BLaER1 treated with 17β-estradiol and CSF1 and Interleukin-3, amounts not matched to agents 10 nM and 100 nM (cell line): ENCODE results near the gene CDK3.

Experiments used
- H3K27ac ChIP-seq, 11 experiments: shearing (Covaris generic); formaldehyde crosslinking; 2 replicates each; pipeline ENCODE4 v1.8.1; 2022
- H3K27me3 ChIP-seq, 11 experiments: shearing (Covaris generic); formaldehyde crosslinking; 2 replicates each; pipeline ENCODE4 v1.8.1; 2022
- H3K36me3 ChIP-seq, 11 experiments: shearing (Covaris generic); formaldehyde crosslinking; 2 replicates each; pipeline ENCODE4 v1.8.1; 2022
- H3K4me1 ChIP-seq, 10 experiments: shearing (Covaris generic); formaldehyde crosslinking; 2 replicates each; pipeline ENCODE4 v1.8.1; 2022
- H3K4me2 ChIP-seq, 11 experiments: shearing (Covaris generic); formaldehyde crosslinking; 2 replicates each; pipeline ENCODE4 v1.8.1; 2022
- H3K4me3 ChIP-seq, 10 experiments: shearing (Covaris generic); formaldehyde crosslinking; 2 replicates each; pipeline ENCODE4 v1.8.1; 2022
- H3K9ac ChIP-seq, 11 experiments: shearing (Covaris generic); formaldehyde crosslinking; 2 replicates each; pipeline ENCODE4 v1.8.1; 2022
- H3K9me3 ChIP-seq, 11 experiments: shearing (Covaris generic); formaldehyde crosslinking; replicated peaks in 1 of 11; 2 replicates each; pipeline ENCODE4 v1.8.1; 2022
- H4K20me1 ChIP-seq, 11 experiments: shearing (Covaris generic); formaldehyde crosslinking; 2 replicates each; pipeline ENCODE4 v1.8.1; 2022
- Cebpa-rat ChIP-seq, 11 experiments: shearing (Covaris generic); IDR thresholded peaks; 2 replicates each; pipeline ENCODE4 v1.8.1; 2022

The CDK3 gene

DNA sequence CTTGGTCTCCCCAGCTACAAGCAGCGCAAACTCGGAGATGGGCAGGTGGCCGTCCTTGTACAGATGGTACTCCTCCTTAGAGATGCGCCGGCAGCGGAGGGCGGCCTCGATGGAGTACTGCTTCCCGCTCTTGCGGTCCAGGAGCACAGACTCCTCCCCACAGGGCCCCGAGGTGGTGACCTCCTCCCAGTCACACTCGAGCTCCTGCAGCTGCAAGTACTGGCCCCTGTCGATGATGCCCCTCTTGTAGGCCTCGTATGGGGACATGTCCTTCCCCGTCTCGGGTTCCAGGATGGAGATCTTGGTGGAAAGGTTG, 7.2 kb downstream of the CDK3 start:
- peaks cover 0 to 65% (median 40%) of the 10 kb centered on the region in 10 experiments; a peak in 17 of 20 replicates for H3K4me1 ChIP-seq
- H3K4me3 ChIP-seq: no peak overlapping the region
- H3K9ac ChIP-seq: no peak overlapping the region
- no peak overlapping the region for H3K4me2 ChIP-seq
- H3K9me3 ChIP-seq: no peaks in the 10 kb centered on the region
- no peaks in the 10 kb centered on the region for H3K27me3 ChIP-seq
- peaks cover 0 to 22% (median 12%) of the 10 kb centered on the region in 11 experiments; a peak in 10 of 22 replicates for H3K36me3 ChIP-seq
- H4K20me1 ChIP-seq: no peaks in the 10 kb centered on the region
- no peak for TF ChIP-seq Cebpa-rat (IDR thresholded peaks at IDR 0.05)
- H3K27ac ChIP-seq: no peak overlapping the region; a peak in 1 of 22 replicates

DNA sequence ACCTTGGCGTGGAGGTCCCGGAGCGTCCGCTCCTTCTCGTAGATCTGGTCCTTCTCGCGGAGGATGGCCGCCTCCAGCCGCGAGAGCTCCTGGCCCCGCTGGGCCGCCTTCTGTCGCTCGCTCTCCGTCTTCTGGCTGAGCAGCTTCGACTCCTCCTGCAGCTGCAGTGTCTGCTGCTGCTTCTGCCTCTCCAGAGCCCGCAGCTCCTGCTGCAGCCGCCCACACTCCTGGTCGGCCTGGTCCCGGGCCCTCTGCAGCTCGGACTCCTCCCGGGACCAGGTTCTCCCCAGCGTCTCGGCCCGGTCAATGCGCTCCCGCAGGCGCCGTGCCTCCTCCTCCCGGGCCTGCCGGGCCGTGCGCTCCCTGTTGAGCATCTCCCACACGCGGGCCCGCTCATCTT, 7.6 kb downstream of the CDK3 start:
- no peak overlapping the region for H3K4me3 ChIP-seq
- no peaks in the 10 kb centered on the region for H3K9me3 ChIP-seq
- peaks cover 0 to 65% (median 40%) of the 10 kb centered on the region in 10 experiments; a peak in 17 of 20 replicates for H3K4me1 ChIP-seq
- H3K36me3 ChIP-seq: peaks cover 0 to 18% (median 10%) of the 10 kb centered on the region in 11 experiments; a peak in 10 of 22 replicates
- H4K20me1 ChIP-seq: no peaks in the 10 kb centered on the region
- H3K9ac ChIP-seq: no peak overlapping the region
- H3K27ac ChIP-seq: no peak overlapping the region; a peak in 1 of 22 replicates
- H3K27me3 ChIP-seq: no peaks in the 10 kb centered on the region
- H3K4me2 ChIP-seq: no peak overlapping the region
- TF ChIP-seq Cebpa-rat (IDR thresholded peaks at IDR 0.05): no peak

DNA sequence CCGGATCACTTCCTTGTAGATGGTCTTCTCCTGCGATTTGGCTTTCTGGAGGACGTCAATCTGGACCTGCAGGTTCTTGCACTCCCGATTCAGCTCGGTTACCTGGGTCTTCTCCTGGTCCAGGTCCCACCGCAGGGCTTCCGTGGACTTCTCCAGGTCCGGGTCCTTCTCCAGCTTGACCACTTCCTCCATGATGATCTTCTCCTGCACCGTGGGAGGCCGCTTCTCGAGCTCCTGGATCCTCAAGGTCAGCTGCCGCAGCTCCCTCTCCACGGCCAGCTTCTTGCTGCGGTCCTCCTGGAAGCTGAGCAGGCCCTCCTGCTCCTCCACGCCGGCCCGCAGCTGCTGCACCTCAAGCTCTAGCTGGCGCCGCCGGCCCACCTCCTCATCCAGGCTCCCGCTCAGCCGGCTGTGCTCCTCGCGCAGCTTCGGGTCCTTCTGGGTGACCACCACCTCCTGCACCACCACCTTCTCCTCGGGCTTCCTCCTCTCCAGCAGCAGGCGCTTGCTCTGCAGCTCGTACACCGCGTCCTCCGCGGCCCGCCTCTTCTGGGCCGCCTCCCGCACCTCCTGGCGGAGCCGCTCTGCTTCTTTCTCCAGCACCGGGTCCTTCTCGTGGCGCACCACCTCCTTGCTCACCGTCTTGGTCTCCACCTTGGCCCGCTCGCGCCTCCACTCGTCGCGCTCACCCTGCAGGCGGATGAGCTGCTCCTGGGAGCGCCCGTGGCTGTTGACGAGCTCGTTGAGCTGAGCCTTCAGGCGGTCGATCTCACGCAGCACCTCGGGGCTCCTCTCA, 8.2 kb downstream of the CDK3 start:
- no peaks in the 10 kb centered on the region for H4K20me1 ChIP-seq
- no peaks in the 10 kb centered on the region for H3K9me3 ChIP-seq
- no peak for TF ChIP-seq Cebpa-rat (IDR thresholded peaks at IDR 0.05)
- no peaks in the 10 kb centered on the region for H3K27me3 ChIP-seq
- 0 out of 22 replicates have a peak overlapping the region, but pooled peaks of 1 of the 11 experiments have one; percentile 5 for H3K9ac ChIP-seq
- peaks cover 0 to 67% (median 40%) of the 10 kb centered on the region in 10 experiments; a peak in 17 of 20 replicates for H3K4me1 ChIP-seq
- H3K4me2 ChIP-seq: peak overlapping the region in 1 of 11 experiments; percentile 61; a peak in 2 of 22 replicates
- peaks cover 0 to 12% (median 7%) of the 10 kb centered on the region in 11 experiments; a peak in 8 of 22 replicates for H3K36me3 ChIP-seq
- H3K27ac ChIP-seq: no peak overlapping the region
- H3K4me3 ChIP-seq: no peak overlapping the region

DNA sequence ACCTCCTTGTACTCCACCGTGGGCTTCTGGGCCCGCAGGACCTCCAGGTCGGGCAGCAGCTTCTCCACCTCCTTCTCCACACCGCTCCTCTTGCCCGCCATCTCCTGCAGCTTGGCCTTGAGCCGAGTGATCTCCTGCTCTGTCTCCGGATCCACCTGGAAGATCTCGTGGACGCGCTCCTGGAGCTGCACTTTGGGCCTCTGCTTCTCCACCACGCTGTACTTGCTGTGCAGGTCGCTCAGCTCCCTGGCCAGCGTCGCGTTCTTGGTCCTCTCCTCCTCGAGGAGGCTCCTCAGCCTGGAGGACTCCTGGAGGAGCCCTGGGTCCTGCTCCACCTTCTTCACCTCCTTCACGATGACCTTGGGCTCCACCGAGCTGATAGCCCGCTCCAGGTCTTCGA, 8.8 kb downstream of the CDK3 start:
- peaks cover 0 to 67% (median 41%) of the 10 kb centered on the region in 10 experiments; a peak in 17 of 20 replicates for H3K4me1 ChIP-seq
- no peak for TF ChIP-seq Cebpa-rat (IDR thresholded peaks at IDR 0.05)
- peaks cover 0 to 6% (median 3%) of the 10 kb centered on the region in 11 experiments; a peak in 7 of 22 replicates for H3K36me3 ChIP-seq
- no peaks in the 10 kb centered on the region for H4K20me1 ChIP-seq
- peak overlapping the region in 1 of 11 experiments; percentile 31; a peak in 2 of 22 replicates for H3K9ac ChIP-seq
- H3K4me2 ChIP-seq: peak overlapping the region in 9 of 11 experiments; percentile 36 to 72 (median 58); a peak in 11 of 22 replicates
- H3K27me3 ChIP-seq: no peaks in the 10 kb centered on the region
- no peaks in the 10 kb centered on the region for H3K9me3 ChIP-seq
- H3K4me3 ChIP-seq: no peak overlapping the region
- peak overlapping the region in 3 of 11 experiments; percentile 2 to 28 (median 7); a peak in 3 of 22 replicates for H3K27ac ChIP-seq

DNA sequence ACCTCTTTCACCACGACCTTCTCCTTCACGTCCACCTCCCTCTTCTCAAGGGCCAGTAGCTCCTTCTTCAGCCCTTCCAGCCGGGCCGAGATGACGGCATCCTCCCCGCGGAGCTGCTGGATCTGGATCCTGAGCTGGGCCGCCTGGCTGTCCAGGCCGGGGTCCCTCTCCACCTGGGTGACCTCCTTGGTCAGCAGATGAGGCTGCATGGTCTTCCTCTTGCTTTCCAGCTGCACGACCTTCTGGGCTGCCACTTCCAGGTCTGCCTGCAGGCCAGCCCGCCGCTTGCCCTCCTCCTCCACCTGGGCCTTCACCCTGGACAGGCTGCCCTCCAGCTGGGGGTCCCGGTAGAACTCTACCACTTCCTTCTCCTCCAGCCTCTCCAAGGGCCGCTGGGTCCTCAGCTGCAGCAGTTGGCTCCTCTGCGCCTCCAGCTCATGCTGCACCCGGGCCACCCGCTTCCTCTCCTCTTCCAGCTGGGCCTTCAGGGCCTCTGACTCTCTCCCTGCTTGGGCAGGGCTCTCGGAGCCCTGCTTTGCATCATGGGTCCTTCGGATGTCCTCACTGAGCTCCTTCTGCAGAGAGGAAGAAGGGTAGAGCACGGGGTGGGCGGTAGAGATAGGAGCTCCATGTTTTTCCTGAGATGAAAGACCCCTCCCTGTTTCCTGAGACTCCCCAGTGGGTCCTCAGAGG, 9.5 kb downstream of the CDK3 start:
- TF ChIP-seq Cebpa-rat (IDR thresholded peaks at IDR 0.05): no peak
- Histone ChIP-seq H3K9ac (peak overlapping the region in 2 of 11 experiments; percentile 26 to 31; a peak in 3 of 22 replicates), H3K4me3 (no peak overlapping the region), H3K36me3 (no peaks in the 10 kb centered on the region), H3K27ac (peak overlapping the region in 5 of 11 experiments; percentile 2 to 28 (median 22); a peak in 8 of 22 replicates), H3K4me1 (peaks cover 0 to 65% (median 35%) of the 10 kb centered on the region in 10 experiments; a peak in 17 of 20 replicates), H3K4me2 (peak overlapping the region; percentile 7 to 72 (median 48); a peak in 20 of 22 replicates), H3K27me3 (no peaks in the 10 kb centered on the region), H3K9me3 (no peaks in the 10 kb centered on the region), H4K20me1 (no peaks in the 10 kb centered on the region)

DNA sequence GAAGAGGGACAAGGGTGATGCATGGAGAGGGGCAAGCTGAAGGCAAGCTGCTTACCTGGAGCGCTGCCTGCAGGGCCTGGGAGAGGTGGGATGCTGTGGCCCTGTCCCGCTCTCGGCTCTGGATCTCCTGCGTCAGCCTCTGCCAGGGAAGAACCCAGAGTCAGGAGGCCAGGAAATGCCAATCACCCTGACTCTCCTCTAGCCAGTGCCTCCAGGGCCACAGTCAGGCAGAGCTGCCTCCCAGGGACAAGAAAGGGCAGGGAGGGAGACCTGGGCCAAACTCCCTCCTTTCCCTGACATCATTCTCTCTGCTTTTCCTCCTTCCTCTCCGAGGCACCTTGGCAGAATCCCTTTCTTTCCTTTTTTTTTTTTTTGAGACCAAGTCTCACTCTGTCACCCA, 11.3 kb downstream of the CDK3 start:
- Histone ChIP-seq H3K27ac (no peak overlapping the region), H4K20me1 (no peaks in the 10 kb centered on the region), H3K4me1 (peaks cover 0 to 57% (median 18%) of the 10 kb centered on the region in 10 experiments; a peak in 15 of 20 replicates), H3K27me3 (no peaks in the 10 kb centered on the region), H3K9ac (0 out of 22 replicates have a peak overlapping the region, but pooled peaks of 1 of the 11 experiments have one; percentile 5), H3K4me2 (no peak overlapping the region), H3K36me3 (no peaks in the 10 kb centered on the region), H3K9me3 (no peaks in the 10 kb centered on the region), H3K4me3 (no peak overlapping the region)
- no peak for TF ChIP-seq Cebpa-rat (IDR thresholded peaks at IDR 0.05)

DNA sequence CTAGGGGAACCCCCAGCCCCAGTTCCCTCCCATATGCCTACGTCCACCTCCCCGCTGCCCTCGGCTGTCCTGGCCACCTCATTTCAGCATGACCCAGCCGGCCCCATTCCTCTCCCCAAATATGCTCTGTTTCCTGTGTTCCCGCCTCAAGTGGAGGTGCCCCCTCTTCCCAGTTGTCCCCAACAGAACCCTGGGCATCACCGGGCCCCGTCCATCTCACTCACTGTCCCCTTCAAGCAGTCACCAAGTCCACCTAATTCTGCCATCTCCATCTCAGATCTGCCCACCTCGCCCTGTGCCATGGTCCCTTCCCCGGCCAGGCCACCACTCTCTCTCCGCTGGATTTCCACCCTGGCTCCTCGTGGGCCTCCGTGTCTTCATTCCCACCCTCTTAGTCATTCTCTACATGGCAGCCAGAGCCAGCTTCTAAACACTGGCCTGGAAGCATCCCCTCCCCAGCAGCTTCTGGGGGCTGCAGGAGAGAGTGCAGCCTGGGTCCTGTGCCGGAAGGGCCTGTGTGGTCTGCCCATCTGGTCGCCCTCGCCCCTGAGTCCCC, 12.8 kb downstream of the CDK3 start:
- no peaks in the 10 kb centered on the region for H3K9me3 ChIP-seq
- no peak for TF ChIP-seq Cebpa-rat (IDR thresholded peaks at IDR 0.05)
- H3K9ac ChIP-seq: peak overlapping the region in 7 of 11 experiments; percentile 11 to 50 (median 39); a peak in 9 of 22 replicates
- no peaks in the 10 kb centered on the region for H3K27me3 ChIP-seq
- no peak overlapping the region for H3K4me3 ChIP-seq
- H3K36me3 ChIP-seq: no peaks in the 10 kb centered on the region
- H3K4me1 ChIP-seq: peaks cover 0 to 48% (median 18%) of the 10 kb centered on the region in 10 experiments; a peak in 15 of 20 replicates
- no peaks in the 10 kb centered on the region for H4K20me1 ChIP-seq
- H3K27ac ChIP-seq: 0 out of 22 replicates have a peak overlapping the region, but pooled peaks of 1 of the 11 experiments have one; percentile 38
- H3K4me2 ChIP-seq: no peak overlapping the region

DNA sequence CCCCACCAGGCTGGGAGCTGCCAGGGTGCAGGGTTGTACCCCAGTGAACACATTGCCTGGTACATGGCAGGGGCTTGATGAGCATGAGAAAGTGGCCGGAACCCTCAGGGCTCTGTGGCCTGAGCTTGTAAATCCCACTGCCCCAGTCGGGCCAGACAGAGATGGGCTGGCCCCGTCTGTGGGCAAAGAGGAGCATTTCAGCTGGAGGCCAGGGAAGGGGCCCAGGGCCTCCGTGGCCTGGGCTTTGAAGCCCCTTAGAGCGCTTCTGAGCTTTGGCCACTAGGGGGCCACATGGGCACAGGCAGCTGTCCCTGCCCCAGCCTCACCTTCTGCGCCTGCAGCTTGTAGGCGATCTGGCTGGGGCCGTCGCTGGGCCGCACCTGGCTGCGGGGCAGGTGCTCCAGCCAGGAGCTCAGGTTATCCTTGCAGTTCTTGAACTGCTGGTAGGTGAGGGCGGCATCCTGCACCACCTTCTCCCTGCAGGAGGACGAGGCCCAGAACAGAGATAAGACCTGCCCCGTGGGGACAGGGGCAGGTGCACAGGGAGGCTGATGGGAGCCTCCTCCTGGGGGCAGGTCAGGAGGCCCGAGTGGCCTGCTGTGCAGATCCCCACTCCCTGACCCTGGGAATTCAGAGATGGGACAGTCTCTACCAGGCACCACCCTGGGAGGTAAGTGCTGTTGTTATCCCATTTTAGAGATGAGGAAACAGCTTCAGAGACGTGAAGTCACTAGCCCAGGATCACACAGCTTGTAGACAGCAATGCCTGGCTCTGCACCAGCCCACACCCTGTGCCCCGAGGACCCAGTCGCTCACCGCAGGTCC, 13.7 kb downstream of the CDK3 start:
- Histone ChIP-seq H3K9me3 (no peaks in the 10 kb centered on the region), H3K4me2 (peak overlapping the region in 3 of 11 experiments; percentile 14 to 45 (median 32); a peak in 3 of 22 replicates), H3K27me3 (no peaks in the 10 kb centered on the region), H3K4me3 (no peak overlapping the region), H4K20me1 (no peaks in the 10 kb centered on the region), H3K27ac (peak overlapping the region in 1 of 11 experiments; percentile 38; a peak in 1 of 22 replicates), H3K36me3 (no peaks in the 10 kb centered on the region), H3K9ac (peak overlapping the region in 8 of 11 experiments; percentile 11 to 50 (median 32); a peak in 9 of 22 replicates), H3K4me1 (peaks cover 0 to 43% (median 18%) of the 10 kb centered on the region in 10 experiments; a peak in 15 of 20 replicates)
- TF ChIP-seq Cebpa-rat (IDR thresholded peaks at IDR 0.05): no peak
